MM.1S (cell line): ENCODE measurements around the gene MATK.

Experiments
- DNase-seq: peaks from one replicate; pipeline ENCODE4 v3.0.0-alpha.2; 2015
- H2AFZ ChIP-seq: fragments of 300-600 bp; sonication (generic); 2 replicates; pipeline ENCODE4 v1.6.0; 2016; ENCODE audit warnings: antibody characterized with exemption, low read length
- H3F3A ChIP-seq: fragments of 300-600 bp; sonication (generic); 2 replicates; pipeline ENCODE4 v1.6.1; 2016; ENCODE audit warnings: mild to moderate bottlenecking, antibody characterized with exemption, low read length, moderate library complexity, mixed read lengths; ENCODE audit not compliant: insufficient read depth
- H3K27ac ChIP-seq: fragments of 300-600 bp; sonication (generic); 2 replicates; pipeline ENCODE4 v1.5.1; 2016; ENCODE audit warnings: mild to moderate bottlenecking, low read length
- H3K27me3 ChIP-seq: fragments of 300-600 bp; sonication (generic); replicated peaks from 2 replicates; pipeline ENCODE4 v1.6.0; 2016; ENCODE audit warnings: low read length; ENCODE audit not compliant: insufficient read depth
- H3K36me3 ChIP-seq: fragments of 300-600 bp; sonication (generic); replicated peaks from 2 replicates; pipeline ENCODE4 v1.6.1; 2016; ENCODE audit warnings: mild to moderate bottlenecking, low read length, mixed read lengths; ENCODE audit not compliant: insufficient read depth
- H3K4me1 ChIP-seq: fragments of 300-600 bp; sonication (generic); 2 replicates; pipeline ENCODE4 v1.6.1; 2016; ENCODE audit warnings: low read length, mixed read lengths
- H3K4me2 ChIP-seq: fragments of 300-600 bp; sonication (generic); 2 replicates; pipeline ENCODE4 v1.6.0; 2016; ENCODE audit warnings: low read depth, low read length
- H3K4me3 ChIP-seq: fragments of 300-600 bp; sonication (generic); 2 replicates; pipeline ENCODE4 v1.5.1; 2016; ENCODE audit warnings: low read length, mixed read lengths
- H3K79me2 ChIP-seq: fragments of 300-600 bp; sonication (generic); 2 replicates; pipeline ENCODE4 v1.6.1; 2016; ENCODE audit warnings: mixed run types, low read length, mixed read lengths
- H3K9ac ChIP-seq: fragments of 300-600 bp; sonication (generic); 2 replicates; pipeline ENCODE4 v1.6.1; 2016; ENCODE audit warnings: low read length, mixed read lengths
- H3K9me2 ChIP-seq: fragments of 300-600 bp; sonication (generic); replicated peaks from 2 replicates; pipeline ENCODE4 v1.6.1; 2016; ENCODE audit warnings: mild to moderate bottlenecking, low read length, mixed read lengths; ENCODE audit not compliant: insufficient read depth
- H3K9me3 ChIP-seq: fragments of 300-600 bp; sonication (generic); replicated peaks from 2 replicates; pipeline ENCODE4 v1.6.1; 2016; ENCODE audit warnings: mild to moderate bottlenecking, low read length, mixed read lengths; ENCODE audit not compliant: insufficient read depth
- H4K20me1 ChIP-seq: fragments of 300-600 bp; sonication (generic); 2 replicates; pipeline ENCODE4 v1.6.1; 2016; ENCODE audit warnings: mild to moderate bottlenecking, low read length, moderate library complexity, mixed read lengths; ENCODE audit not compliant: insufficient read depth
- CTCF ChIP-seq: fragments of 300-600 bp; sonication (generic); IDR thresholded peaks from 2 replicates; pipeline ENCODE4 v1.5.1; 2016; ENCODE audit warnings: antibody characterized with exemption, low read length, mixed read lengths
- EZH2 ChIP-seq: fragments of 300-600 bp; sonication (generic); optimal IDR thresholded peaks from 2 replicates; pipeline ENCODE3; 2017; ENCODE audit warnings: low read depth, mild to moderate bottlenecking, antibody characterized with exemption, low read length, mixed read lengths
- EZH2phosphoT487 ChIP-seq: fragments of 300-600 bp; sonication (generic); IDR thresholded peaks from 2 replicates; pipeline ENCODE4 v1.6.1; 2018; ENCODE audit warnings: antibody characterized with exemption, low read length

The MATK gene

GRCh38 chr19:3803986-3804385 lies 17.8 kb upstream of the MATK start:
- no peaks in the 10 kb centered on the region for H3K9me3 ChIP-seq
- peaks cover 95% of the 10 kb centered on the region for H3K27me3 ChIP-seq
- H4K20me1 ChIP-seq = no peaks in the 10 kb centered on the region
- no peak overlapping the region for H3K9ac ChIP-seq
- H3K27ac ChIP-seq = no peak overlapping the region
- no peaks in the 10 kb centered on the region for H3K36me3 ChIP-seq
- DNase-seq = no peak
- no peak overlapping the region for H2AFZ ChIP-seq
- no peak overlapping the region for H3K4me3 ChIP-seq
- H3F3A ChIP-seq = no peaks in the 10 kb centered on the region
- TF ChIP-seq EZH2 = no peak
- no peak for TF ChIP-seq CTCF
- no peak for TF ChIP-seq EZH2phosphoT487
- H3K4me1 ChIP-seq = no peaks in the 10 kb centered on the region
- no peaks in the 10 kb centered on the region for H3K79me2 ChIP-seq
- H3K4me2 ChIP-seq = no peak overlapping the region
- no peaks in the 10 kb centered on the region for H3K9me2 ChIP-seq

- H3K9ac ChIP-seq = no peak overlapping the region
- no peak for DNase-seq
- no peaks in the 10 kb centered on the region for H3K9me2 ChIP-seq
- no peaks in the 10 kb centered on the region for H4K20me1 ChIP-seq
- H2AFZ ChIP-seq = no peak overlapping the region
- no peak overlapping the region for H3K4me3 ChIP-seq
- H3K9me3 ChIP-seq = no peaks in the 10 kb centered on the region
- H3F3A ChIP-seq = no peaks in the 10 kb centered on the region
- peaks cover 95% of the 10 kb centered on the region for H3K27me3 ChIP-seq
- H3K79me2 ChIP-seq = no peaks in the 10 kb centered on the region
- TF ChIP-seq EZH2 = no peak
- TF ChIP-seq EZH2phosphoT487 = no peak
- TF ChIP-seq CTCF = no peak
- no peaks in the 10 kb centered on the region for H3K4me1 ChIP-seq
- H3K27ac ChIP-seq = no peak overlapping the region
- no peaks in the 10 kb centered on the region for H3K36me3 ChIP-seq
- no peak overlapping the region for H3K4me2 ChIP-seq
Observed at GRCh38 chr19:3803114-3803888, 17.1 kb upstream of the MATK start.

- Histone ChIP-seq H3K79me2 (no peaks in the 10 kb centered on the region), H3K9ac (no peak overlapping the region), H3K4me1 (no peaks in the 10 kb centered on the region), H3F3A (no peaks in the 10 kb centered on the region), H3K4me2 (no peak overlapping the region), H3K9me3 (no peaks in the 10 kb centered on the region), H3K9me2 (no peaks in the 10 kb centered on the region), H2AFZ (no peak overlapping the region), H3K27ac (no peak overlapping the region), H4K20me1 (no peaks in the 10 kb centered on the region), H3K36me3 (no peaks in the 10 kb centered on the region), H3K4me3 (no peak overlapping the region), H3K27me3 (peaks cover 96% of the 10 kb centered on the region)
- TF ChIP-seq EZH2phosphoT487 = no peak
- TF ChIP-seq CTCF = no peak
- TF ChIP-seq EZH2 = no peak
- DNase-seq = no peak
Observed at GRCh38 chr19:3801412-3802096, 15.4 kb upstream of the MATK start.
